Right renal pelvis (tissue), 4 donors: ENCODE data around the gene BRAT1. TPM values are rescaled to one million over a fixed set of nuclear protein-coding genes. Genes with fewer than 3 reads are reported as not detected.

ENCODE experiments used
- DNase-seq, 4 donors: peaks; one replicate each; pipeline ENCODE4 v3.0.0-alpha.2; 2013; ENCODE audit warnings: low read depth in 4 of 4, low spot score in 3 of 4, missing footprints in 1 of 4
- polyA plus RNA-seq, 4 donors: library from polyadenylated mRNA; unstranded; fragments of 120-200 nt; gene quantifications; one replicate each; pipeline ENCODE4 v1.2.1, GENCODE V29; 2013; ENCODE audit not compliant: insufficient read length in 4 of 4

The BRAT1 gene
- polyA plus RNA-seq, 4 donors = 27.4 to 40.6 (median 27.6) TPM

DNA sequence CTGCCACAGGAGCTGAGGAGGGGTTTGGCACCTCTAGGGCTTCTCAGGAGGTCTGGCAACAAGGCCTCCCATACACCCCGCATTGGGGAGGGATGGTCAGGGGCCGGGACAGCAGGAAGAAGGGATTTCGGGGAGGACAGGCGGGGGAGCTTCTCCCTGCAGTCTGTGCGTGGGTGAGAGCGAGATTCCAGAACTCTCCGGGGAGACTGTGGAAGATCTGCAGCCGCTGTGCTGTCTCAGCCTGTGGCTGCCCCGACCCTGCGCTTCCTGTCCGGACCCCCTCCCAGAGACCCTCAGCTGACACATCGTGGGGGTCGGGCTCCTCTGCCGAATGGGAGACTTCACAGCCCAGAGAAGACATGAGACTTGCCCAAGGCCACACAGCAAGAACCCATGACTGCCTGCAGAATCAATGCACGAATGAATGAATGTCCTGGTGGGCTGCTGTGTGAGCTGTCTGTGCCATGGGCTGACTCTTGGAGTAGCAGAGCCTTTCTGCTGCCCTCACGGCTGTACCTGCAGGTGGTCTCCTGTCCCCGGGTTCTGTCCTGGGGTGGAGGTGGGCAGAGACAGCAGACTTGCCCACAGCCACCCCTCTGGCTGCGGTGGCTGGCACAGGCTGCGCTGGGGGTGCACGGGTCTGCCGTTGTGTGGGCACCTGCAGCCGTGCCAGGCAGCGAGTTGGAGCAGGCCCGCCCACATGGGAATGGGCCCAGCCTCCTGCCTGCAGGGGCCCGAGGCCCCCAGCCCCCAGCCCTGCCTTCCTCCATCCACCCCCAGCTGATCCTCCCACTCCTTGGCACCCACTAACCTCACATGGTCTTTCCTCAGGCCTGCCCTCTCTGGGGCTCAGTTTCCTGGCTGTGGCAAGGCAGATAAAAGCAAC is 52.0 kb downstream of the BRAT1 start:
- DNase-seq = no peak

DNA sequence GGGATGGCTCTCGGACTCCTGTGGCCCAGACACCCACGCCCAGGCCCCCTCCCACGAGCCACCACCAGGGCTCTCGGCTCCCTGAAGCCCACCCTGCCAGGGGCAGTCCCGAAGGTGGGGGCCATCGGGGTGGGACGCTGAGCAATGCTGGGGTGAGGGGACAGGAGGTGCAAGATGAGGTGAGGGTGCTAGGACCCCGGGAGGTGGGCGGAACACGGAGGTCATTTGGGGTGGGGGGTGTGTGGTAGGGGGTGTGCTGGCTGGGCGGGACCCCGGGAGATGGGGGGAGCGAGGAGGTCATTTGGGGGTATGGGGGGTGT is 52.7 kb downstream of the BRAT1 start:
- DNase-seq = no peak

DNA sequence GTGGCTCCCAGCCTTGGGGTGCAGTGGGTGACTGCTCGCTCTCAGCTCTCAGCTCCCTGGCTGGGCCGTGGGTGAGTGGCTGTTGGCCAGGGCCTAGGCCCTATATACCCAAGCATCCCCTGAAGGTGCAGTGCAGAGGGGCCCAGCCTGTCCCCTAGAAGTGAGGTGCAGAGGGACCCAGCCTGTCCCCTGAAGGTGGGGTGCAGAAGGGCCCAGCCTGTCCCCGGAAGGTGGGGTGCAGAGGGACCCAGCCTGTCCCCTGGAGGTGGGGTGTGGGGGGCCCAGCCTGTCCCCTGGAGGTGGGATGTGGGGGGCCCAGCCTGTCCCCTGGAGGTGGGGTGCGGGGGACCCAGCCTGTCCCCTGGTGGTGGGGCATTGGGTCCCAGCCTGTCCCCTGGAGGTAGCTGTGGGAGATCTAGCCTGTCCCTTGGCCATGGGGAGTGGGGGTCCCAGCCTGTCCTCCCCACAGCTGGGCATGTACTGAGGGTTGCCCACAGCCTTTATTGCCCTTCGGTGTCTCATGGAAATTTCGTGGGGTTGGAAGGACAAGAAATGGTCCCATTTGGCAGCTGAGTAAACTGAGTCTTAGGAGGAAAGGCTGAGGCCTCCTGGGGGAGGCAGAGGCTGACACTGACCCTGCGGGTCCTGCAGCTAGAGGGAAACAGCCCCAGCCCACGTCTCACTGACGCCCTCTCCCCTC is 53.2 kb downstream of the BRAT1 start:
- no peak for DNase-seq

DNA sequence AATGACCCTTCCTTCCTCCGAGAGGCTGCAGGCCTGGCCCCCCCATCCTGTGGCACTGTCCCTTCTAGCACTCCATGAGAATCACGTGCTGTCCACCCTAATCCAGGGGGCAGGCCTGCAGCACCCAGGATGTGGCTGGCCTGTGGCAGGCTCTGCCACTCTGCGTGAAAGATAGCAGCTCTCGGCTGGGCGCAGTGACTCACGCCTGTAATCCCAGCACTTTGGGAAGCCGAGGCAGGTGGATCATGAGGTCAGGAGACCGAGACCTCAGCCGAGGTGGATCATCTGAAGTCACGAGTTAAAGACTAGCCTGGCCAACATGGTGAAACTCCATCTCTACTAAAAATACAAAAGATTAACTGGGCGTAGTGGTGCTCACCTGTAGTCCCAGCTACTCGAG is 54.6 kb downstream of the BRAT1 start:
- DNase-seq = no peak

DNA sequence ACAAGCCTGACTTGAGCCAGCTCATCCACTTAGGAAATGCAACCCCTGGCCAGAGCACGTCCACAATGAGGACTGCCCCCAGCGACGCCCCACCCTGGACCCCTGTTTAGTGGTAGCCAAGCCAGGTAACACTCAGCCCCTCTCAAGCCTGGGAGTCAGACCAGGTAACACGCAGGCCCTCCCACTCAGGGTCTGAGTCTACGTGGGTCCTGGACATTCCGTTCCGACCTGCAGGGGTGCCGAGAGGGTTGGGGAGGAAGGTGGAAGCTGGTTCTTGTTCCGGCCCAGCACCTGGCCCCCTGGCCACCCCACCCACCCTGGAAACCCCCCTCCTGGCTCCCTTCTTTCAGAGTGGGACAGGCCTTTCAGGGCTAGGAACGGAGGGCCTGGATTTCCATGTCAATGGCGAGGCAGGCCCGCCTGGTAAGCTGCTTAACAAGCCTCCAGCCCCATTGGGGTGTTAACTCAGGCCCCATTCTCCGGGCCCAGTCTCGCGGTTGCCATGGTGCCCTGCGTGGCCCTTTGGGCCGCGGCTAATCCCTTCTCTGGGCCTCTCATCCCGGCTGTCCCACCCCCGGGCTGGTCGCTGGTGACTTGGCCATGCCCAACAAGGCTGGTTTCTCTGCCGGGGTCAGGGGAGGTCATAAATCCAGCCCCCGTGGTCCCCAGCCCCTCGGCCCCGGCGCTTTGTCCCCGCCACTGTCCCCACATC is 55.4 kb downstream of the BRAT1 start:
- DNase-seq = no peak

DNA sequence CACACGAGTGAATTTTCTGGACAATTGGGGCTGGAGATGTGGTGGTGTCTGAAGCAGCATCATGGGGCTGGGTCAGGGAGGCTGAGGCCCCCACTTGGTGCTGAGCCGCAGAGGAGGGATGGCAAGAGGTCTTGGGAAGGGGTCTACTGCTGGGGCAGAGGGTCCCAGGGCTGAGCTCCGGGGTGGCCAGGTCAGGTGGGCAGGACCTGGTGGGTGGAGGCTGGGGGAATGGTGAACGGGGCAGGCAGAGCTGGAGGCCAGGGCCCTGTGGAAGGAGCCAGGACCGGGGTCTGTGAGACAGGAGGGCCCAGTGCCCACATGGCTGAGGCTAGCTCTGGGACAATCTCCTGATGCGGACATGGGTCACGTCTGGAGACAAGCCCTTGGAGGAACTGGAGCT is 56.1 kb downstream of the BRAT1 start:
- no peak for DNase-seq

DNA sequence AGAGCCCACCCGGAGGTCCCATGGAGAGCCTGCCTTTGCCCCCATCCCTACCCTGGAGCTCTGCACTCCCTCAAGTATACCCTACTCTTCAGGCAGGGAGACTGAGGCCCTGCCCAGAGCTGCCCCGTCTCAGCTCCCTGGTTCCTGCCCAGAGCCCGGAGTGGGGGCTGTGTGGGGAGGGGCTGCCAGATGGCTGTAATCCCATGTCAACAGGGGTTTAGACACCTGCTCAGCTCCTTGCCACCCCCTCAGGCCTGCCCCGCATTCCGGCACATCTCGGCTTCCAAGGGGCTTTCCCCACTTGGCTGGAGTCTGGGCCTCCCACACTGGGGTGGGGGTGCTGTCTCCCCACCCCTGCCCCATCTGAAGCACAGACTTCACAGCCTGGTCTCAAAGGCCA is 56.6 kb downstream of the BRAT1 start:
- DNase-seq = no peak

DNA sequence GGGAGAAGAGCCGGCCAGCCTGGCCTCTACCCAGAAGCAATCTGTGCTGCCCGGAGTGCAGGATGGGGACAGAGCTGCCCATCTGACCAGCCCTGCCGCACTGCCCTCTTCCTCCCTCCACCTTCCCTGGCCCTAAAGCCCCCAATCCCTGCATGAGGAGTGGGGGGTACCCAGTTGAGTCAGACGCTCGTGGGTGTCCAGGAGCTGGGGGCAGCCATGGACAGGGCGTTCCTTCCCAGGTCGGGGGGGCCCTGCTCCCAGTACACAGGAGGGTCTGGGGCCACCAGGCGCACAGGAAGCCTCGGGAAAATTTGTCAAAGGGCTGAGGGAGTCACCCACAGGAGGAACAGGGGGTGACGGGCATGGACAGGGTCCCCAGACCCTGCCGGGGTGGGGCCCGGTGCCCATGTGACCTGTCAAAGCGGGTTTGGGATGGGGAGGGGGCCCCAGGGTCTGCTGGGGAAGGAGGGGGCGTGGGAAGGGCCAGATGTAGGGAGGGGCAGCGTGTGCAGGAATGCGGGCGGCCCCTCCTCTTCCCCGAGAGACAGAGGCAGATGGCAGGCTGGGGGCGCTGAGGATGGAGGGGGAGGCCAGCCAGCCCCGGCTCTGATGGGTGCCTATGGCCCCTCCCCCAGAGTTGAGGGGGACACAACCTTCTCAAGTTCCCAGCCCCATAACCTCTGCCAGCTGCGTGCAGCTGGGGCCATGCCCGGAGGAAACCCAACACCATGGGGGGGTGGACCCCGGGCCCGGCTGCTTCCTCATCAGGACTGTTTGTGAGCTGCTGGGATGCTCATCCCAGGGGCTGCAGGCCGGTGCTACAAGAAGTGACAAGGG is 57.6 kb downstream of the BRAT1 start:
- DNase-seq = peak in 1 of 4 donors; percentile 56

- DNase-seq = no peak
These were observed 58.3 kb downstream of the BRAT1 start for GRCh38 chr7:2497065-2497464.

DNA sequence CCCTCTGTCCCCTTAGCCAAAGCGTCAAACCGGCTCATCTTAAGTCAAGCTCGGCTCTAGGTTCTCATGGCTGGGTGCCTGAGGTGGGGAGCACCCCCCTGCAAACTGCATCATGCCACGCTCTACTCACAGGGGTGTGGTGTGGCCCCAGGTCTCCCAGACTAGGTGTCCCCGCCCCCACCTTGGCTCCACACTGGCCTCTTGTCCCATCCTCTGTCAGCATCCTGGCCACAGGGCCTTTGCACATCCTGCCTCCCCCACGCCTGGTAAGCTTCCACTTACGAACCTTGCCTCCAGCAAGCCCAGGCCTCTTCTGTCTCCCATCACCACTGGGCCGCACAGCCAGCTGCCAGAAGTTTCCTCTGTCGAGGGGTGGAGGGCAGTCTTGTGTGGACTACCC is 58.9 kb downstream of the BRAT1 start:
- no peak for DNase-seq

GRCh38 chr7:2495418-2496299 is 59.7 kb downstream of the BRAT1 start:
- no peak for DNase-seq

DNA sequence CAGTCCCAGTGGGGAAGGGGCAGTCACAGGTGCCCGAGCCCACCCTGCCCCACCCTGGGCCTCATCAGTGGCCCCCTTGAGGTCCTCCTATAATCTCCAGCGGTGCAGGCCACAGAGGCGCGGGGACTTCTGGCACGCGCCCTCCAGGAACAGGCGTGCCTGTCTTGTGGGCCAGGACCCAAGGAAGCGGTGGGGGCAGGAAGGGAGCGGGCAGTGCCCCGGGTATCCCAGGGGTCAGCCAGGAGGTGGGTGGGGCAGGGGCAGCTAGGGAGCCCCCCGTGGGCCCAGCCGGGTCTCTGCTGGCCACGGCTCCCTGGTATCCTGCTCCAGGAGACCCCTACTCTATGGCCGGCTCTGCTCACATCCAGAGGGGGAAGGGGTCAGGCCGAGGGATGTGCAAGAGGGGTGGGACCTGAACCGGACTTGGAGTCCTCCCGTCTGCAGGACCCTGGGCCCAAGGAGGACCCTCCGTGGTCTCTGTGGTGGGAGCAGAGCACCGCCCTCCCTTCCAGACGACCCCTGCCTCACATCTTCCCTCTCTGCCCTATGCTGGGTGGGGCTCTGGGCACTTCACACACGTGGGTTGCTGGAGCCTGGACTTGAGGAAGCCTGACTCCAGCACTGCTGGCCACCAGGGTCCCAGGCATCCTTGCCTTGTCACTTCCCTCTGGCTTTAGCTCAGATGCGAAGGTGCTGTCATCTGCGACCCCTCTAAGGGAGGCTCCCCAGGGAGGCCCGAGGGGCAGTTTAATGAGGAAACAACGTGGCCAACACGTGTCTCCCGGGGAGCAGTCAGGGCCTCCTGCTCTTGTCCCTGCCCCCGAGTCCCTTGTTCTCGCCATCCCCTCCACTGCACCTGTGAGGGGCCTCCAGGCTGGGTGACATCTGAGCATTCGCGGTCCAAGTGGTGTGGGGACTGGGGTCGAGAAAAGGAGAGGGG is 60.9 kb downstream of the BRAT1 start:
- no peak for DNase-seq

DNA sequence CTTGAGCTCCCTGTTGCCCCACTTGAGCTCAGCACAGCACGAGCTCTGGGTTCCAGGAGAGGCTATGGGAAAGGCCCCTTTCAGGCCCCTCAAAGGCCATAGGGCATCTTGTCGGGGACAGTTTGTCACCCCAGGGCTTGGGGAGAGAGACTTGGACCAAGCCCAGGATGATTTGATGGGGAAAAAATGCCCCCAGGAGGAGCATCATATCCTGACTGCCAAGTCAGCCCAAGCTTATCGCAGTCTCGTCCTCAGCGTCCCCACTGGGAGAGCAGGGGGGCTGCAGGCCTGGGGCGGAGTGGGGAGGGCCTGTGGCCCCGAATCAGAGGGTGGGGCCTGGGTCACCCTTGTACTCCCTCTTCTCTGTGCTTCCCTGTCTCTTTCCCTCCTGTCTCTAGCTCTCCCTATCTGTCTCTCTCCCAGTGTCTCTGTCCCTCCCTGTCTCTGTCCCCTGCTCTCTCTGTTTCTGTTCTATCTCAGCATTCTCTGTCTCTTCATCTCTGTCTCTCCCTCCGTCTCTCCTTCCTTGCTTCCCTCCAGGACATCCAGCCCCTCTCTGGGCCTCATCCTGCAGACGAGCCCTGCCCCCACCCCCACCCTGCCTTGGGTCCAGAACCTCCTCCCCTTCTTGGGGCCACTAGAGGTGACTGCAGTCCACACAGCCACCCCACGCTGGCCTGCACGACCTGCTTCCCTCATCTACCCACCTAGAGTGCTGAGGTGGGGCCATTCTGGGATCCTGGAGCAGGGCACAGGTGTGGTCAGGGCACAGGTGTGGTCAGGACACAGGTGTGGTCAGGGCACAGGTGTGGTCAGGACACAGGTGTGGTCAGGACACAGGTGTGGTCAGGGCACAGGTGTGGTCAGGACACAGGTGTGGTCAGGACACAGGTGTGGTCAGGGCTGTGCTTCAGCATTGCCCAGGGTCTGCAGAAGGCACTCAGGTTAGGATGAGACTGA is 61.8 kb downstream of the BRAT1 start:
- DNase-seq = no peak

- no peak for DNase-seq
These were observed 63.3 kb downstream of the BRAT1 start for GRCh38 chr7:2492038-2492437.

GRCh38 chr7:2490181-2490651 is 65.1 kb downstream of the BRAT1 start:
- no peak for DNase-seq

DNA sequence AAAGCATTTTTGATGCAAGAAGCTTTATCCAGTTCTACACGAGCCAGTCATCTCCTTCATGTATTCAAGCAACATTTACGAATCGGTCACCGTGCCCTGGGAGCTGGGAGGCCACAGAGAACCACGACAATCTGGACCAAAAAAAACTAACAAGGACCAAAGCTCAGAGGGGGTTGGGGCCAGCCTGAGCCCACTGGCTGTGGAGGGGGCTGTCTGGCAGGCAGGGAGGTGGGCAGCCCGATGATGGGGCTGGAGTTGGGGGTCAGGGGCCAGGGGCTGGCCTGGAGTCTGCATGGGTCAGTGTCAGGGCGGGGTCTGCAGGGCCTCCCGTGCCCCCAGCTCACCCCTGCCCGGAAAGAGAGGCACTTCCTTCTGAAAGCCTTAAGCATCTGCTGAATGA is 66.6 kb downstream of the BRAT1 start:
- DNase-seq = no peak

DNA sequence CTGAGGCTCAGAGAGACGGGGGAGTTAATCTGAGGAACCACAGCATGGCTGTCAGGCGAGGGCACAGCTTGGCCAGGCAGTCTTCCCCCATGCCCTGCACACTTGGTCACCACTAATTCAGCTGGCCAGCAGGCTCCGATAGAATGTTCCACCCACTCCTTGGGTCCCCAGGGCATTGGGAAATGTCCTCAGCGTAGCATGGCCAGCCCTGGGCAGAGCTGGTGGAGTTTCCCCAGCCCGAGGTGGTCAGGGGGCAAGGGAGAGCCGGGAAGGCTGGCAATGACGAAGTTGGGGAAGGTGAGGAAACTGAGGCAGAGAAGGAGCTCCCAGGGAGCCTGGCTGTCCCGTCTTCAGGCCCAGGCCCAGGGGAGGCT is 67.1 kb downstream of the BRAT1 start:
- no peak for DNase-seq
